PC-9 (cell line): ENCODE measurements around the gene COX10. TPM values are rescaled to one million over a fixed set of nuclear protein-coding genes. Genes with fewer than 3 reads are reported as not detected.

ENCODE experiments used
- BruUV-seq: library from RNA; stranded (reverse); fragments of 400-500 nt; replicated peaks from 2 replicates; lab custom pipeline; 2021; lab: Mats Ljungman, UMichigan
- CTCF ChIA-PET: fragments of 300-600 bp; sonication (Branson Sonifier 250); formaldehyde crosslinking; loops from one replicate; lab custom pipeline; 2022; ENCODE audit warnings: antibody characterized with exemption; lab: Charles Lee
- POLR2A ChIA-PET: fragments of 300-600 bp; sonication (Branson Sonifier 250); formaldehyde crosslinking; loops from one replicate; lab custom pipeline; 2022; ENCODE audit warnings: antibody characterized with exemption; ENCODE audit not compliant: unreplicated experiment; lab: Charles Lee
- DNase-seq, 2 experiments: peaks; one replicate each; pipeline versions ENCODE4 v3.0.0 to v3.0.0-alpha.2; 2015 to 2022; ENCODE audit warnings: mixed read lengths in 1 of 2
- H2AFZ ChIP-seq: fragments of 200-600 bp; sonication (generic); 2 replicates; pipeline ENCODE4 v1.8.1; 2017; ENCODE audit warnings: antibody characterized with exemption
- H3F3A ChIP-seq: fragments of 200-600 bp; sonication (generic); 2 replicates; pipeline ENCODE4 v1.8.1; 2017; ENCODE audit warnings: antibody characterized with exemption, mild to moderate bottlenecking, low read depth; ENCODE audit not compliant: insufficient read depth
- H3K27ac ChIP-seq: fragments of 200-600 bp; sonication (generic); 2 replicates; pipeline ENCODE4 v1.6.1; 2016; ENCODE audit warnings: mixed run types
- H3K27me3 ChIP-seq: fragments of 200-600 bp; sonication (generic); 2 replicates; pipeline ENCODE4 v1.6.1; 2016; ENCODE audit warnings: low read depth, mixed run types; ENCODE audit not compliant: insufficient read depth
- H3K36me3 ChIP-seq: fragments of 200-600 bp; sonication (generic); 2 replicates; pipeline ENCODE4 v1.6.1; 2016; ENCODE audit warnings: low read depth, mixed run types
- H3K4me1 ChIP-seq: fragments of 200-600 bp; sonication (generic); replicated peaks from 2 replicates; pipeline ENCODE4 v1.6.1; 2016; ENCODE audit warnings: mixed run types; ENCODE audit not compliant: insufficient read depth
- H3K4me2 ChIP-seq: fragments of 200-600 bp; sonication (generic); 2 replicates; pipeline ENCODE4 v1.6.1; 2017; ENCODE audit warnings: mixed run types
- H3K4me3 ChIP-seq: fragments of 200-600 bp; sonication (generic); 2 replicates; pipeline ENCODE4 v1.6.1; 2016; ENCODE audit warnings: mixed run types
- H3K79me2 ChIP-seq: fragments of 200-600 bp; sonication (generic); 2 replicates; pipeline ENCODE4 v1.6.1; 2017; ENCODE audit warnings: low read depth, mixed run types
- H3K9me2 ChIP-seq: fragments of 200-600 bp; sonication (generic); 2 replicates; pipeline ENCODE4 v1.8.1; 2017; ENCODE audit warnings: mild to moderate bottlenecking; ENCODE audit not compliant: insufficient read depth
- H3K9me3 ChIP-seq: fragments of 200-600 bp; sonication (generic); 2 replicates; pipeline ENCODE4 v1.8.1; 2016; ENCODE audit warnings: low read depth; ENCODE audit not compliant: insufficient read depth
- H4K20me1 ChIP-seq: fragments of 200-600 bp; sonication (generic); 2 replicates; pipeline ENCODE4 v1.8.1; 2017; ENCODE audit not compliant: insufficient read depth
- CTCF ChIP-seq: fragments of 200-600 bp; sonication (generic); conservative IDR thresholded peaks from 2 replicates; pipeline ENCODE4 v1.6.1; 2017; ENCODE audit warnings: mixed run types, antibody characterized with exemption, mild to moderate bottlenecking, moderate library complexity
- EZH2 ChIP-seq: fragments of 200-600 bp; sonication (generic); IDR thresholded peaks from 2 replicates; pipeline ENCODE4 v1.8.0; 2017; ENCODE audit warnings: antibody characterized with exemption, low read depth
- intact Hi-C: fragments of 100-400 bp; cut with micrococcal nuclease; formaldehyde crosslinking; loops from one replicate; pipeline ENCODE4 v1.10.0; 2022; ENCODE audit not compliant: unreplicated experiment
- total RNA-seq: library from RNA; stranded (reverse); gene quantifications from 2 replicates; pipeline ENCODE4 v1.2.3, GENCODE V29; 2021

The COX10 gene
- total RNA-seq, 1 experiment from 2014 or later: 22.6 TPM

GRCh38 chr17:14051692-14052091 lies 17.6 kb upstream of the COX10 start:
- no peak overlapping the region for H3K4me3 ChIP-seq
- H3K4me1 ChIP-seq: no peaks in the 10 kb centered on the region
- H4K20me1 ChIP-seq: no peaks in the 10 kb centered on the region
- TF ChIP-seq EZH2 (no peak), CTCF (no peak)
- H3F3A ChIP-seq: no peaks in the 10 kb centered on the region
- H3K27me3 ChIP-seq: no peaks in the 10 kb centered on the region
- intact Hi-C loops: no loop called here
- H3K79me2 ChIP-seq: no peaks in the 10 kb centered on the region
- POLR2A ChIA-PET: no interaction called here
- H3K27ac ChIP-seq: no peak overlapping the region
- DNase-seq: no peak
- no TSS peak for BruUV-seq
- CTCF ChIA-PET: no interaction called here
- no peaks in the 10 kb centered on the region for H3K9me3 ChIP-seq
- H3K36me3 ChIP-seq: no peaks in the 10 kb centered on the region
- H3K4me2 ChIP-seq: no peak overlapping the region
- no peak overlapping the region for H2AFZ ChIP-seq
- H3K9me2 ChIP-seq: no peaks in the 10 kb centered on the region

- Histone ChIP-seq H3F3A (no peaks in the 10 kb centered on the region), H2AFZ (no peak overlapping the region), H3K4me3 (no peak overlapping the region), H3K79me2 (no peaks in the 10 kb centered on the region), H3K9me3 (no peaks in the 10 kb centered on the region), H3K27ac (no peak overlapping the region), H3K9me2 (no peaks in the 10 kb centered on the region), H3K27me3 (no peaks in the 10 kb centered on the region), H3K36me3 (no peaks in the 10 kb centered on the region), H4K20me1 (no peaks in the 10 kb centered on the region), H3K4me2 (no peak overlapping the region), H3K4me1 (no peaks in the 10 kb centered on the region)
- no TSS peak for BruUV-seq
- TF ChIP-seq CTCF (no peak), EZH2 (no peak)
- POLR2A ChIA-PET: no interaction called here
- intact Hi-C loops: no loop called here
- CTCF ChIA-PET: no interaction called here
- DNase-seq: no peak
Measured at GRCh38 chr17:14052886-14053615, 16.3 kb upstream of the COX10 start.

- Histone ChIP-seq H3K27me3 (no peaks in the 10 kb centered on the region), H3K9me3 (no peaks in the 10 kb centered on the region), H3K27ac (no peak overlapping the region), H3K4me3 (no peak overlapping the region), H4K20me1 (no peaks in the 10 kb centered on the region), H3K79me2 (no peaks in the 10 kb centered on the region), H2AFZ (no peak overlapping the region), H3F3A (no peaks in the 10 kb centered on the region), H3K36me3 (no peaks in the 10 kb centered on the region), H3K4me2 (no peak overlapping the region), H3K4me1 (no peaks in the 10 kb centered on the region), H3K9me2 (no peaks in the 10 kb centered on the region)
- ChIA-PET POLR2A (no interaction called here), CTCF (no interaction called here)
- intact Hi-C loops: no loop called here
- no TSS peak for BruUV-seq
- DNase-seq: no peak
- TF ChIP-seq CTCF (no peak), EZH2 (no peak)
Measured at GRCh38 chr17:14057591-14057990, 11.7 kb upstream of the COX10 start.
